ENCODE results near the gene EIF4EBP2. TPM values are rescaled to one million over a fixed set of nuclear protein-coding genes. Genes with fewer than 3 reads are reported as not detected.

Gene EIF4EBP2
- total RNA-seq, 6 experiments from 2014 or later: 21.0 to 80.8 (median 56.7) TPM

DNA sequence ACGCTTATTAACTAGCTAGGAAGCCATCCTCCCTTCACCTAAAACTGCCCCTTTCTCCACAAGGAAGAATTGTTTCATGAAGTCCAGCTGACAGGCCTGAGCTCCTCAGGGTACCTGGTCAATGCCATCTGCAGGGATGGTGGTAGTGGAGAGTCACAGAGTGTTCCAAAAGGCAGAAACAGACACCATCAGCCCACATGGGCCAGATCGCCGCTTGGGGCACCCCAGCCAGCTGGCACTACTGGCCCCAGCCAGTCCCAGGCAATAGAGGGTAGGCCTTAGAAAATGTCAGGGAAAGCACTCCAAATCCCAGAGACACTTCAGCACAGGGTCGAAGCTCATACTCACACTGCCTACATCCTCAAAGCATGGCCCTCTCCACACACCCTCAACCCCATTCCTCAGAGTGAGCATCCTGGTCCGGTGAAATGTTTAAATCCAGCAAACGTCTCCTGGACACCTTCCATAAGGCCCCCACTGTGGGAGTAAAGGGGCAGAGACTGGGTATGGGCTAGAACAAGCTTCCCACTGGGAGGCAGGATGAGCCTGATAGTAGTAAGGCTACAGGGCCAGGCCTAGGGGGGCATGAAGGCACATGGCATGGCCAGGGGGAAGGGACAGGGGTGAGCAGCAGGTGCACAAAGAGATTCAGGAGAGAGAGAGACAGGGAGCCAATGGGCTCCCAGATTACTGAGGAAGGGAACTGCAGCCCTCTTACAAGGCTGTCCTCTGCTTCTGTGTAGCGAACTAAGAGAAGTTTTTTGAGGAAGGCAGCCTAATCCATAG lies 23.4 kb upstream of the EIF4EBP2 start:
- peaks cover 0 to 7% (median 0%) of the 10 kb centered on the region in 4 donors for H3K4me1 ChIP-seq
- H3K27ac ChIP-seq: no peak overlapping the region
- no peaks in the 10 kb centered on the region for H3K36me3 ChIP-seq
- intact Hi-C loops (cut with DNase I): no loop called here
- H3K4me3 ChIP-seq: no peak overlapping the region
- no peaks in the 10 kb centered on the region for H3K9me3 ChIP-seq
- 92% methylated on average over 4 of the region's 7 CpGs for WGBS (ENCODE audit: insufficient coverage, low coverage, low lambda C conversion rate, missing lambda C conversion rate)
- no peak for DNase-seq
- no peak for TF ChIP-seq POLR2A (IDR thresholded peaks at IDR 0.05)
- TF ChIP-seq, protein P1, sequence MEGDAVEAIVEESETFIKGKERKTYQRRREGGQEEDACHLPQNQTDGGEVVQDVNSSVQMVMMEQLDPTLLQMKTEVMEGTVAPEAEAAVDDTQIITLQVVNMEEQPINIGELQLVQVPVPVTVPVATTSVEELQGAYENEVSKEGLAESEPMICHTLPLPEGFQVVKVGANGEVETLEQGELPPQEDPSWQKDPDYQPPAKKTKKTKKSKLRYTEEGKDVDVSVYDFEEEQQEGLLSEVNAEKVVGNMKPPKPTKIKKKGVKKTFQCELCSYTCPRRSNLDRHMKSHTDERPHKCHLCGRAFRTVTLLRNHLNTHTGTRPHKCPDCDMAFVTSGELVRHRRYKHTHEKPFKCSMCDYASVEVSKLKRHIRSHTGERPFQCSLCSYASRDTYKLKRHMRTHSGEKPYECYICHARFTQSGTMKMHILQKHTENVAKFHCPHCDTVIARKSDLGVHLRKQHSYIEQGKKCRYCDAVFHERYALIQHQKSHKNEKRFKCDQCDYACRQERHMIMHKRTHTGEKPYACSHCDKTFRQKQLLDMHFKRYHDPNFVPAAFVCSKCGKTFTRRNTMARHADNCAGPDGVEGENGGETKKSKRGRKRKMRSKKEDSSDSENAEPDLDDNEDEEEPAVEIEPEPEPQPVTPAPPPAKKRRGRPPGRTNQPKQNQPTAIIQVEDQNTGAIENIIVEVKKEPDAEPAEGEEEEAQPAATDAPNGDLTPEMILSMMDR (IDR thresholded peaks at IDR 0.05): no peak
- no peaks in the 10 kb centered on the region for H3K27me3 ChIP-seq
- no peak for ATAC-seq

GRCh38 chr10:70381471-70382421 lies 22.2 kb upstream of the EIF4EBP2 start:
- Histone ChIP-seq H3K9me3 (no peaks in the 10 kb centered on the region), H3K27me3 (no peaks in the 10 kb centered on the region), H3K4me3 (peak overlapping the region; percentile 67 to 79 (median 77)), H3K27ac (no peak overlapping the region), H3K36me3 (no peaks in the 10 kb centered on the region), H3K4me1 (peaks cover 0 to 7% (median 0%) of the 10 kb centered on the region in 4 donors)
- TF ChIP-seq, protein P1 (IDR thresholded peaks at IDR 0.05): no peak
- TF ChIP-seq POLR2A (IDR thresholded peaks at IDR 0.05): no peak
- intact Hi-C loops (cut with DNase I): no loop called here
- DNase-seq (peak; percentile 41 to 61 (median 53)), ATAC-seq (peak; percentile 21 to 63 (median 40))
- 5% methylated on average over 19 of the region's 61 CpGs for WGBS (ENCODE audit: insufficient coverage, low coverage, low lambda C conversion rate, missing lambda C conversion rate)

DNA sequence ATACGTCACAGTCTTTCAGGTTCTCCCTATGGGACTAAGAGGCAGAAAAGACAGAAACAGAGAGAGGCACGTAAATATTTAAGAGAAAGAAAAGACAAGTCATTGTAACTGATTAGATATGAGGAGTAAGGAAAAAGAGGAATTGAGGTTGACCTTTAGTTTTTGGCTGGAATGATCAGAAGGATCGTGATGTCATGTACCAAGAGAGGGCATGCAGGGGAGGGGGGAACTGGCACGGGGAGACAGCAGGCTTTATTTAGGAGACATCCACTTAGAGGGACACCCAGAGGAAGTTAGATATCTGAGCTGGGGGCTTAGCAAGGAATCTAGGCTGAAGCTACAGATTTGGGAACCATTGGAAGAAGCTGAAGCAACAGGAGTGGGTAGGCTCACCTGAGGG lies 12.3 kb upstream of the EIF4EBP2 start:
- intact Hi-C loops (cut with DNase I): no loop called here
- WGBS (ENCODE audit: insufficient coverage, low coverage, low lambda C conversion rate, missing lambda C conversion rate): 34% methylated on average over 4 of the region's 4 CpGs
- TF ChIP-seq POLR2A (IDR thresholded peaks at IDR 0.05): no peak
- TF ChIP-seq, protein P1 (IDR thresholded peaks at IDR 0.05): no peak
- no peak for DNase-seq
- Histone ChIP-seq H3K4me1 (peaks cover 0 to 7% (median 1%) of the 10 kb centered on the region in 4 donors), H3K4me3 (no peak overlapping the region), H3K36me3 (no peaks in the 10 kb centered on the region), H3K27me3 (no peaks in the 10 kb centered on the region), H3K9me3 (no peaks in the 10 kb centered on the region), H3K27ac (no peak overlapping the region)
- no peak for ATAC-seq

DNA sequence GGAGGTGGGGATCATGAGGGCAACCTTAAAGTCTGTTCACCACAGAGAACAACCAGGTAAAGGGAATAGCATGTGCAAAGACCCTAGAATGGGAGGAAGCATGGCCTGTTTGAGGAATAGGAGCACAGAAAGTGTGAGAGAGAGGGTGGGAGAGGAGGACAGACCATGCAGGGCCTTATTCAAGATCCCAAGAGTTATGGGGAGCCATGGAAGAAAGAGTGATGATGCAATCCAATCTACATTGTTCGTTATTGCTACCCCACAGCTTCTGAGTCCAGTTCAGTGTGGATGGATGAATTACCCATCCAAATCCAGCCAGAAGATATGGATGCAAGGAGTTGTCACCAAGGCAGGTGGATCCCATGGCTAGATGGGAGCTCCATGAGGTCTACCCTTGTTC lies 7.8 kb upstream of the EIF4EBP2 start:
- no peak for TF ChIP-seq POLR2A (IDR thresholded peaks at IDR 0.05)
- TF ChIP-seq, protein P1 (IDR thresholded peaks at IDR 0.05): no peak
- Histone ChIP-seq H3K27me3 (no peaks in the 10 kb centered on the region), H3K36me3 (no peaks in the 10 kb centered on the region), H3K9me3 (no peaks in the 10 kb centered on the region), H3K27ac (no peak overlapping the region), H3K4me3 (no peak overlapping the region), H3K4me1 (peaks cover 0 to 7% (median 0%) of the 10 kb centered on the region in 4 donors)
- WGBS (ENCODE audit: insufficient coverage, low coverage, low lambda C conversion rate, missing lambda C conversion rate): 67% methylated on average over 1 of the region's 1 CpG
- ATAC-seq (no peak), DNase-seq (no peak)
- intact Hi-C loops (cut with DNase I): no loop called here

Measured in right lobe of liver (tissue), 6 donors.